HG02973 (cell line): ENCODE measurements around the gene FAM90A1.
"Not testable (repeated sequence)": the region's sequence is repeated elsewhere in the genome, so short reads cannot be mapped to it uniquely, and the experiment has no call there.

Experiments used
- ATAC-seq: cut with Tn5 transposase; IDR thresholded peaks from one replicate; pipeline ENCODE4 v1.9.1; 2021; ENCODE audit warnings: moderate library complexity; ENCODE audit not compliant: unreplicated experiment

FAM90A1 gene

GRCh38 chr12:8233935-8234495 is 6.6 kb upstream of the FAM90A1 start:
- not testable (repeated sequence) for ATAC-seq

GRCh38 chr12:8233300-8233855 is 6.0 kb upstream of the FAM90A1 start:
- not testable (repeated sequence) for ATAC-seq

- ATAC-seq: not testable (repeated sequence)
These were observed 4.5 kb upstream of the FAM90A1 start for GRCh38 chr12:8231666-8232608.

DNA sequence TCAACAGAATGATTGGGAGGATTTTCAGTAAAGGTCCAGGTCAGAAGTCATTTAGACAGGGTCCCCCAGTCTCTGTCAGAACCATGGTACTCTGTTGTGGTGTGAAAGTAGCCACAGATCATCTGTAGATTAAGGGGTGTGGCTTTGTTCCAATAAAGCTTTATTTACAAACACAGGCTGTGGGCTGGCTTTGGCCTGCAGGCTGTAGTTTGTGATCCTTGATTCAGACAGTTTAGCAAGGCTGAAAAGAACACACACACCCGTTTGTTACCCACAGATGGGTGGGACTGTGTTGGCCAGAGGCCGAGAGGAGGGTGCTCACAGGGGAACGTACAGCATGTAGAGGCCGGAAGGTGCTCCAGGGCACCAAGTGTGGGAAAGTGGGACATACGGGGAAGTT is 3.6 kb upstream of the FAM90A1 start:
- ATAC-seq: not testable (repeated sequence)

DNA sequence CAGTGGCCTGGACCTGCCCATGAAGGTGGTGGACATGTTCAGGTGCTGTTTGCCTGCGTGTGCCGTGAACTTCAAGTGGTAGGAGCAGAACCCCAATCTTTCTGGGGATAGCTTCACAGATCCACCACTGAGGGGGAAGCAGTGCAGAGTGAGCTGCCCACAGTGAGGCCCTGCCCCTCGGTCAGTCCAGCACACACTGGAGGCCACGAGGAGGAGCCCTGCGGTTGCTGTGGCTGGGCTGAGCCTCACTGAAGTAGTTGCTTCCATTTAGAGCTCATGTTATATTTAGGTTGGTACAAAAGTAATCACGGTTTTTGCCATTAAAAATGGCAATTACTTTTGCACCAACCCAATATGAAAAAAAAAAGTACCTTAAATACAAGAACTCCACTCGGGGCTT is 2.1 kb upstream of the FAM90A1 start:
- ATAC-seq: not testable (repeated sequence)

- ATAC-seq: not testable (repeated sequence)
These were observed 1.2 kb upstream of the FAM90A1 start for GRCh38 chr12:8228607-8229006.

GRCh38 chr12:8227732-8228077 is 287 bp upstream of the FAM90A1 start:
- ATAC-seq: not testable (repeated sequence)

DNA sequence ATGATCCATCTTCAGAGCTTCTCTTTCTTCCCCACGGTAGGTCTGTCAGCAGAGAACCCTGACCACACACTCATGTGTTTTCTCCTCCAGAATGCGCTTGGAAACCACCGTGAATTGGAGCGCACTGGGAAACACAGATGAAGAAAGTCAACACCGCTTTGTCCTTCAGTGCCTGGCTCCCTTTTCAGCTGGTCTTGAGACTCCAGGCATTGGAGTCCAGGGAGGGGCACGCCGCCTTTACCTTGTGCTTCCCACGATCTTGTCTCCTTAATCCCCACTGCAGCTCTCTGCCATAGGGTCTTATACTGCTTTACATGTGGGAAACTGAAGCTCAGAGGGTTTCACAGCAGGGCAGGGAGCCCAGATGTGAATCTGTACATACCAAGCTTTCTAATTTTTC is 1.1 kb downstream of the FAM90A1 start:
- no peak for ATAC-seq

DNA sequence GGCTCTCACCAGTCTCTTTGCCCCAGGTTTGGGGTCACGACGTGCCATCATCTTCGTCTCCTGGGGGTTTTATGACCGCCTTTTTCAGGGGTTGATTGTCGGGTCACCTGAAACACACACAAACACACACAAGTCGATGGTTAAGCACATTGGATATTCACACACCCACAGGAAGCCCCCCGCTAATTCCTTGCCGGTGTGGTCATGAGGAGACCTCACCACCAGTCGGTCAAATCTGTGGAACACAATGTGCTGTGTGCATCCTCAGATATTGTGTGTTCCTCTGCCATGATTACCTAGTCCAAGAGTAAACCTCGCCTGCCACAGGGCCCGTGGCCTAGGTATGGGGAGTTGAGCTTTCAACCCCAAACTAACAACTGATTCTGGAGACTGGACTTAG is 2.6 kb downstream of the FAM90A1 start:
- ATAC-seq: not testable (repeated sequence)

- ATAC-seq: not testable (repeated sequence)
These were observed 3.8 kb downstream of the FAM90A1 start for GRCh38 chr12:8223646-8224045.

DNA sequence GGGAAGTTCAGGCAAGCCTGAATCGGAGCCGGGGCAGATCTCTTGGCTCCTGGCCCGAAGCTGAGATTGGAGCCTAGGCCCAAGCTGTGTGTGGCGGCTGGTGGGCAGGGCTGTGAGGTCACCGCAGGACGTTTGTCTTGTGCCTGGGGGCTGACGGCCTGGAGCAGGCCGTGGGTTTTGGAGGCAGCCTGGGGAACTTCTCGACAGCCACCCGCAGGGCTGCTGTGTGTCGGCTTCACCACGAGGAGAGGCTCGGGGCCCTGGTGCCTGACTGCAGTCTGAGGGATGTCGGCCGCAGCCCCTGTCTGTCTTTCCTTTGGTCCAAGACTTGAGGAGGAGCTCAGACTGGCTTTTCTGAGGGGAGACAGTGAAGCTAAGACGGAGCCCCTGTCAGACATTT is 5.1 kb downstream of the FAM90A1 start:
- not testable (repeated sequence) for ATAC-seq

GRCh38 chr12:8221844-8222243 is 5.6 kb downstream of the FAM90A1 start:
- ATAC-seq: not testable (repeated sequence)

DNA sequence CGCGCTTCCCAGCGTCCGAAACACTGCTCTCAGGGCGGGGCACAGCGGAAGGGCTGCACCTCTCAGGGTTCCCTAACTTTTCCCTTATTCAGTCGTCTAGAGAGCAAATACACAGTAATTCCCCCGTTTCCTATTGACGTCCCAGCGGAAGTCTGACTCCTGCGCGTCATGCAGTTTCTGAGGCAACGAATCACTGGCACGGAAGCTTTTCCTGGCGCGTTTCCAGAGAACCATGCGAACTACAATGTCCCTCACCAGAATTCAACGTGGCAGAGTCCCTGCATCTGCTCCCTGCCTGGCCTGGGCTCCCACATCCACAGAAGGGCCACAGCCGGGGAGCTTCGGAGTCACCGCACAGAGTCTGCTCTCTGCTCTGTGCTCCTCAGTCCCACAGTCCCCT is 6.0 kb downstream of the FAM90A1 start:
- not testable (repeated sequence) for ATAC-seq

GRCh38 chr12:8218711-8219382 is 8.6 kb downstream of the FAM90A1 start:
- not testable (repeated sequence) for ATAC-seq

DNA sequence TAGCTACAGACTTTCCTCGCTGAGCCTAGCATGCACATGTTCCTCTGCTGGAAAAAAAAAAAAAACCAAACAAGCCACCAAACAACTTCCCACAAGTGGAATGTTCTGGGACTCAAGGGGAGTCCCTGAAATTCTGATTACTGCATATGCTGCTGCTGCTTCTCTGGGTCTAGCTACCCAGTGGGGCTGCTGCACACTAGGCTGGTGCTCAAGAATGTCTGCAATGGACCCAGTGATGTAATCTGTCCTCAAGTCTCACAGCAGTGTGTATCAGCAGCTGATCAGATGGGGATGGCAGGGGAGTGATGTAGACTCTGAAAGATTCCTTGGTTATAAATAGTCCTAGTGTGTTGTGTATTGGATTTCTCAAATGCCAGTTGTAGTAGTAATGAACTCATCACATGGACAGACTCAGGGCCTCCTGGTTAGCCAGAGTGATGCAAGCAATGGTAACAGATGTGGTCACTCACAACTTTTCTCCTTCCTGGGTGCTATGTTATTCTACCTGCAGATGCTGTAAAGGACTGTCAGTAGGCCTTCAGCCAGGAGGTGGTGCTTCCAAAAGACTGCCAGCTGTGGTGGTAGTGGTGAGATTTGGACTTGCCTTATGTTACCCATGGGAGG is 29.6 kb downstream of the FAM90A1 start:
- ATAC-seq: not testable (repeated sequence)

DNA sequence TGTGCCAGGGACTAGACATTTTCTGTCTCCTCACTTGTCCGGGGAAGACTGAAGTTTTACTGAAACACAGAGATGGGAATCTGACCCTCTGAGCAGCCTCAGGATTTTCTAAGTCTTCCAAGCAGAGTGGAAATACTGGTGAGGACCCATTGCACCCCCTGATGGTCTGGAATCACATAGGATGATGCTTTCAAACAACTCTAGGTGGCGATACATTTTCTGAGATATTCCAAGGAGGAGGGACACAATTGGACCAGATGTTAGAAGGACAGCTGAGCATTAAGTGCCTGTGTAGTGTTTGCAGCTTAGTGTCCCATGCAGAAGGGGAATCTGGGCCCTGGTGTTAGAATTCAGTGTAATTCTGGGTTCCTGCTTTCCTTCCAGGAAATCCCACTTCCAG is 39.3 kb downstream of the FAM90A1 start:
- ATAC-seq: not testable (repeated sequence)

- ATAC-seq: not testable (repeated sequence)
These were observed 43.2 kb downstream of the FAM90A1 start for GRCh38 chr12:8184206-8184605.

- not testable (repeated sequence) for ATAC-seq
These were observed 44.1 kb downstream of the FAM90A1 start for GRCh38 chr12:8183346-8183745.

GRCh38 chr12:8182923-8183322 is 44.5 kb downstream of the FAM90A1 start:
- ATAC-seq: not testable (repeated sequence)

GRCh38 chr12:8181271-8181670 is 46.1 kb downstream of the FAM90A1 start:
- not testable (repeated sequence) for ATAC-seq
